Prostate gland (tissue), 2 donors: ENCODE measurements around the gene KRTAP10-9. TPM values are rescaled to one million over a fixed set of nuclear protein-coding genes. Genes with fewer than 3 reads are reported as not detected.
"Not testable (repeated sequence)": the region's sequence is repeated elsewhere in the genome, so short reads cannot be mapped to it uniquely, and the experiment has no call there.

Experiments
- DNase-seq: peaks from one replicate; pipeline ENCODE4 v3.0.0-alpha.2; 2019; ENCODE audit warnings: low spot score
- H3K27ac ChIP-seq, 2 donors: fragments of 200-600 bp; sonication (generic); 2 replicates each; pipeline ENCODE4 v1.5.1; 2017 to 2019
- H3K27me3 ChIP-seq: fragments of 200-600 bp; sonication (generic); replicated peaks from 2 replicates; pipeline ENCODE4 v1.5.1; 2019; ENCODE audit not compliant: insufficient read depth
- H3K36me3 ChIP-seq, 2 donors: fragments of 200-600 bp; sonication (generic); 1 replicate in 1 of 2; 2 replicates in 1 of 2; pipeline versions ENCODE4 v1.5.1 to v1.8.1; 2017 to 2019
- H3K4me1 ChIP-seq: fragments of 200-600 bp; sonication (generic); replicated peaks from 2 replicates; pipeline ENCODE4 v1.5.1; 2019
- H3K4me3 ChIP-seq, 2 donors: fragments of 200-600 bp; sonication (generic); 2 replicates each; pipeline ENCODE4 v1.5.1; 2017 to 2019
- H3K9me3 ChIP-seq: fragments of 200-600 bp; sonication (generic); 2 replicates; pipeline ENCODE4 v1.5.1; 2017
- CTCF ChIP-seq, 4 experiments: fragments of 200-600 bp in 2 of 4; fragments of 450-650 bp in 2 of 4; sonication (generic) in 2 of 4; IDR thresholded peaks; 1 replicate in 3 of 4; 2 replicates in 1 of 4; pipeline ENCODE4 v1.5.1; 2016 to 2019; ENCODE audit warnings: antibody characterized with exemption in 4 of 4, mild to moderate bottlenecking in 2 of 4, moderate library complexity in 2 of 4
- POLR2A ChIP-seq: fragments of 450-650 bp; IDR thresholded peaks from one replicate; pipeline ENCODE4 v1.6.1; 2016; ENCODE audit warnings: antibody characterized with exemption, mild to moderate bottlenecking
- POLR2AphosphoS5 ChIP-seq: sonication (generic); formaldehyde crosslinking; IDR thresholded peaks from one replicate; pipeline ENCODE4 v1.6.1; 2017; ENCODE audit warnings: antibody characterized with exemption
- WGBS: methylation state at CpG from one replicate; pipeline ENCODE4 v1.1.5; 2018; 5-methylcytosine and 5-hydroxymethylcytosine counted together
- intact Hi-C: fragments of 100-400 bp; cut with DNase I; formaldehyde crosslinking; loops from one replicate; pipeline ENCODE4 v1.14.2; 2022
- total RNA-seq, 2 donors: library from RNA; depleted of rRNA; stranded (reverse); fragments of >200 nt; gene quantifications; one replicate each; pipeline ENCODE4 v1.1.0, GENCODE V29; 2016

The KRTAP10-9 gene
- total RNA-seq, 2 donors from 2014 or later, result not detected

GRCh38 chr21:44606495-44606894, 20.4 kb upstream of the KRTAP10-9 start:
- no peak overlapping the region for H3K4me3 ChIP-seq
- TF ChIP-seq CTCF (IDR thresholded peaks at IDR 0.05) (no peak), POLR2A (no peak), POLR2AphosphoS5 (no peak)
- WGBS, result 86% methylated on average over 4 of the region's 4 CpGs
- H3K27me3 ChIP-seq, result peaks cover 2% of the 10 kb centered on the region
- H3K9me3 ChIP-seq, result no peaks in the 10 kb centered on the region
- no peaks in the 10 kb centered on the region for H3K36me3 ChIP-seq
- H3K27ac ChIP-seq, result no peak overlapping the region
- DNase-seq, result no peak
- intact Hi-C loops, result no loop called here
- H3K4me1 ChIP-seq, result no peaks in the 10 kb centered on the region

GRCh38 chr21:44609193-44609592, 17.7 kb upstream of the KRTAP10-9 start:
- no peaks in the 10 kb centered on the region for H3K4me1 ChIP-seq
- H3K27me3 ChIP-seq, result peaks cover 2% of the 10 kb centered on the region
- no peaks in the 10 kb centered on the region for H3K36me3 ChIP-seq
- no peak overlapping the region for H3K27ac ChIP-seq
- H3K4me3 ChIP-seq, result no peak overlapping the region
- H3K9me3 ChIP-seq, result no peaks in the 10 kb centered on the region
- intact Hi-C loops, result no loop called here
- DNase-seq, result no peak
- no peak for TF ChIP-seq POLR2A
- no peak for TF ChIP-seq CTCF (IDR thresholded peaks at IDR 0.05)
- TF ChIP-seq POLR2AphosphoS5, result no peak

GRCh38 chr21:44610157-44610843, 16.6 kb upstream of the KRTAP10-9 start:
- H3K36me3 ChIP-seq, H3K4me1 ChIP-seq, H3K4me3 ChIP-seq, intact Hi-C loops, H3K27ac ChIP-seq, DNase-seq, H3K9me3 ChIP-seq, H3K27me3 ChIP-seq: not testable (repeated sequence)
- 99% methylated on average over 7 of the region's 7 CpGs for WGBS

GRCh38 chr21:44611551-44611950, 15.3 kb upstream of the KRTAP10-9 start:
- no peaks in the 10 kb centered on the region for H3K4me1 ChIP-seq
- 83% methylated on average over 4 of the region's 4 CpGs for WGBS
- no peak for DNase-seq
- no peaks in the 10 kb centered on the region for H3K9me3 ChIP-seq
- intact Hi-C loops, result no loop called here
- TF ChIP-seq CTCF (IDR thresholded peaks at IDR 0.05) (no peak), POLR2A (no peak), POLR2AphosphoS5 (no peak)
- no peak overlapping the region for H3K27ac ChIP-seq
- no peak overlapping the region for H3K4me3 ChIP-seq
- H3K36me3 ChIP-seq, result no peaks in the 10 kb centered on the region
- no peaks in the 10 kb centered on the region for H3K27me3 ChIP-seq

DNA sequence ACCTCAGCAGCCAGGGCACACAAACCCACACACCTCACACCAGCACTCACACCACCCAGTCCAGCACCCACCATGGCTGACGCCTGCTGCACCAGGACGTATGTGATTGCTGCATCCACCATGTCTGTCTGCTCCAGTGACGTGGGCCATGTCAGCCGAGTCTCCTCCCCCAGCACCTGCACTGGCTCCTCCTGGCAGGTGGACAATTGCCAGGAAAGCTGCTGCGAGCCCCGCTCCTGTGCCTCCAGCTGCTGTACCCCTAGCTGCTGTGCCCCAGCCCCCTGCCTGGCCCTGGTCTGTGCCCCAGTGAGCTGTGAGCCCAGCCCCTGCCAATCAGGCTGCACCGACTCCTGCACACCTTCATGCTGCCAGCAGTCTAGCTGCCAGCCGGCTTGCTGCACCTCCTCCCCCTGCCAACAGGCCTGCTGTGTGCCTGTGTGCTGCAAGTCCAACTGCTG, 14.8 kb upstream of the KRTAP10-9 start, which contains the start of gene KRTAP10-8:
Gene KRTAP10-8, plus strand, starts transcription at position 51 of the 458 bp plus-strand sequence. Its CDS starts 22 bp downstream, at position 73.
- Histone ChIP-seq H3K36me3 (no peaks in the 10 kb centered on the region), H3K27me3 (no peaks in the 10 kb centered on the region), H3K9me3 (no peaks in the 10 kb centered on the region), H3K27ac (no peak within 1 kb of the TSS), H3K4me1 (no peaks in the 10 kb centered on the region), H3K4me3 (no peak within 1 kb of the TSS)
- DNase-seq, result no peak
- intact Hi-C loops, result no loop called here
- WGBS, result 62% methylated on average over 8 of the region's 8 CpGs
- TF ChIP-seq POLR2AphosphoS5, result no peak
- TF ChIP-seq CTCF (IDR thresholded peaks at IDR 0.05), result no peak
